GM18520 (cell line): ENCODE measurements around the gene PNPLA3.
A peak's percentile ranks its signal among the peaks of the same experiment; 100 is the strongest.

Experiments
- ATAC-seq: cut with Tn5 transposase; IDR thresholded peaks from one replicate; pipeline ENCODE4 v1.9.1; 2021; ENCODE audit not compliant: unreplicated experiment

The PNPLA3 gene

DNA sequence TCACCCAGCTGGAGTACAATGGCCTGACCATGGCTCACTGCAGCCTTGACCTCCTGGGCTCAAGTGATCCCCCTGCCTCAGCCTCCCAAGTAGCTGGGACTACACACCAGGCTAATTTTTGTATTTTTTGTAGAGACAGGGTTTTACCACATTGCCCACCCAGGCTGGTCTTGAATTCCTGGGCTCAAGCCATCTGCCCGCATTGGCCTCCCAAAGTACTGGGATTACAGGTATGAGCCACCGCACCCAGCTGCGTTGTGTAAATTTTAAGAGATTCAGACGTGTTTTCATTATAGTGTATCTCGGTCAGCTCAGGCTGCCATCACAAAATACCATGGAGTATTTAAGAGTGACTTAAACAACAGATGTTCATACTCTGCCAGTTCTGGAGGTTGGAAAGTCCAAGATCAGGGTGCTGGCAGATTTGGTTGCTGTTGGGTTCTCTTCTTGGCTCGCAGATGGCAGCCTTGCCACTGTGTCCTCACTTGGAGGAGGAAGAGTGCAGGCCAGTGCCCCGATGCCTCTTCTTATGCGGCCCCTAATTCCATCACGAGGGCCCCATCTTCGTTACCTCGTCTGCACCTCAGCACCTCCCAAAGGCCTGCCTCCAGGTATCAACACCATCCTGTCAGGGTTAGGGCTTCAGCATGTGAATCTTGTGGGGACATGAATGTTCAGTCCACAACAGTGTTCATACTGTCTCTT, 67.9 kb downstream of the PNPLA3 start:
- no peak for ATAC-seq

DNA sequence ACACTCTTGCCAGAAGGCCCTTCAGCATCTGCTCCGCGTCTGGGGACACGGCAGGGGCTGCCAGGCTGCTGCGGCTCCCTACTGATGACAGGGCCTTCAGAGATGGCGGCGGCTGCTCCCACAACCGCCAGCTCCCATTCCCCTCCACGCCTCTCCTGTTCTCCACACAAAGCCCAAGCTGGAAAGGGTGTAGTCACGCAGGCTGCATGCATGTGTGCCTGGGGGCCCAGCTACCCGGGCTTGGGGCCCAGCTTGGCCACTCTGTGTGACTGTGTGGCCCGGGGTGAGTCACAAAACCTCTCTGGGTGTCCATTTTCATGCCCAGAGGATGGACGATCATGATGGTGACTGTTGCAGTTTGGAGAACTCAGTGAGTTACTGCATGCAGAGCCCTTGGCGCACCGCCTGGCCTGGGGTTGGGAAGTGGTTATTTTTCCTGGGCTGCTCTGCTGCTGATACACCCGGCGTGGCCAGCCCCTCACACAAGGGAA, 68.8 kb downstream of the PNPLA3 start:
- no peak for ATAC-seq

DNA sequence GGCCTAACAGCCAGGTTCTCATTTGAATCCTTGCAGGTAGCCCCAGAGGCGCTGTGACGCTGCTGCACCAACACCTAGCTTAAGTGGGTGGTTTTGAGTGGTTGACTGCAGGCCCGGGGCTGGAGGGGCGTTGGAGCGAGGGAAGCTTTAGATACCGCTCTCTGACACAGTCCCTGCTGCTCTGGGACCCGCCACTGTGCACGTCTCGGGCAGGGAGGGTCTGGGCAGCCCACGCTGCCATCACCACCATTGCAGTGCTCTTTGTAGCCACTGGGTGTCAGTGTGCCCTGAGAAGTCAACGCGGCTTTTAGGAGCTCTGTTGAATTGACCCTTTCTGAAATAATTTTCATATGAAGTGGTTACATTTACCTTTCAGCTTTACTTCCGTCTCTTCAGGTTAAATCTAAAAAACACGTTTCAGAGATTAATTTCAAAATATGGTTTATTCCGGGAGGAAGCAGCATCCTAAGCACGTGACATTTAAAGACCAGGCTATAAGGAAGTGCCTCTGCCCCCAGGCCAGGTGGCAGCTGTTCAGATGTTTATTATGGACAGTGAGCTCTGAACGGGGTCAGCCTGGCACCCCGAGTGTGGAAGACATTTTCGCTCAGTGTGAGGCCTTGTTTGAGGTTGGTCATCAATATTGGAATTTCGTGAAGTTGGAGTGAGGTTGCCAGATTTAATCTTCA, 69.6 kb downstream of the PNPLA3 start:
- no peak for ATAC-seq

DNA sequence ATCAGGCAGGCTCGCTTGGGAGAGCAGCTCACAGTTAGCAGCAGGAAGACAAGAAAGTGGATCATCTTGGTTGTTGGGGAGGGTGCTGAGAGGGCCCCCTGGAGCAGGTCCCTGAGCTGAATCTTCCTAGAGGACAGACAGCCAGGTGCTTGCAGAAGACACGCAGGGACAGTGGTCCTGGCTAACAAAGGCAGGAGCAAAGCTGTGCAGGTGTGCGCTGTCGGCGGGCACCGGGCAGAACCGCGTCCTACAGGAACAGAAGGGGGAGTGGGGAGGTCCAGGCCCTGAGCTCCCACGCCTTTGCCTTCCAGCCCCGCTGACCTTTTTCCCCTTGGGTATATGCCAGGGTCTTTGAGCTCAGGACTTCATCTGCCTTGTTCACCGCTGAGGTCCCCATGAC, 70.4 kb downstream of the PNPLA3 start:
- ATAC-seq = no peak

DNA sequence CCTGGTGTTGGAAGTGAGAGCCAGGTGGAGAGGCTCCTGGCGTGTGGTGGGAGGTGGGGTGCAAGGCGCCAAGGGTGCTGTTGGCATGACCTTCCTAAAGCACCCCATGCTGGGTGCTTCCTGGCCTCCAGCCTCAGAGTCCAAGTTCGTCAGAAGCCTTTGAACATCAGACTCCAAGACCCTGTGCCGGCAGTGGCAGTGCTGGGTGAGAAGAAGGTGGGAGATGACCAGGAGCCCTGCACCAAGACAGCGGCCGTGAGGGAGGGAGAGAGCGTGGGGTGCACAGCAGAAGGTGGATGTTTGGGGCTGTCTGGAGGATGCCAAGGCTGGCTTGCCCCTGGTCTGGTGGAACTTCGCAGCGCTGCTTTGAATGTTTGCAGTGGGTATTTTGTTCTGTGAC, 70.8 kb downstream of the PNPLA3 start:
- ATAC-seq = no peak

DNA sequence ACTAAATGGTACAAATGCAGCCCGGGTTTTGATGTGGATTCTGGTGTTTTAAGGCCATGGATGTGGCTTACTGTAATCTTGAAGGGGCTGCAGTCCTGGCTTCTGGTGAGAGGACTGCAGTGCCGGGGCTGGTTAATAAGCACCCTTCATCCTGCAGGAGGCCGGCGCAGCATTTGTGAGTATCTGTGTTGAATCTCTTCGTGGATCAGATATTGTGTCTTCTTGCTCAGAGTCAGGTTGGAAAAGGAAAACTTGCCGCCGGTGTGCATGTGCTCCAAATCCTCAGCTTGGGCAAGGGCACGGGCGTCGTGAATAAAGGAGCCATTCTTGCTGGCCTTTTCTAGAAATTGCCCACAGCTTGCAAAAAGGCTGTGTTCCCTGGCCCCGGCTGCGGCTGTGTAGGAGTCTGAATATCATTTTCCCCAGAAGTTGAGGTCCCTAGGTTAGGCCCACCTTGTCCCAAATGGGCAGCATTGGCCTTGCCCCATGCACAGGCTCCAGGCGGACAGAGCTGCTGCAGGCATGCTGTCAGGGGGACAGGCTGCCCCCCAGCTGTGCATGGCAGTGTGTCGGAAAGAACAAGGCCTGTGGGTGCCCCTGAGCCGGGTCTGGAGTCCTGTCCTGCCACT, 71.6 kb downstream of the PNPLA3 start:
- no peak for ATAC-seq

DNA sequence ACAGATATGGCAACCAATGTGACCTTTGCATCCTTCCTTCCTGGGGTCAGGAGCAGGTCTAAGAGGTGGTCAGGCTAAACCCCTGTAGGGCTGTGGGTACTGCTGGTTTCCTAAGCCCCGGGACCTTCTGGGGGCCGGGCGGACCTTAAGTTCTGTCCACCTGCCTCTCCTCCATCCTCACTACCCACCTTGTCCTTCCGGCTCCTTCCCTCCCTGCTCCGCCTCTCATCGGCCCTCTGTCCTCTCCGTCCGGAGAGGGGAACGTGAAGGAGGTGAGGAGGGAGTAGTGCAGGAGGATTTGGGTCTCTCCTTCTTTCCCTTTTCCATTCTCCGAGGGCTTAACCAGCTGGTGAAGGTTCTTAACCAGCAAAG, 72.2 kb downstream of the PNPLA3 start:
- ATAC-seq = peak; percentile 5

DNA sequence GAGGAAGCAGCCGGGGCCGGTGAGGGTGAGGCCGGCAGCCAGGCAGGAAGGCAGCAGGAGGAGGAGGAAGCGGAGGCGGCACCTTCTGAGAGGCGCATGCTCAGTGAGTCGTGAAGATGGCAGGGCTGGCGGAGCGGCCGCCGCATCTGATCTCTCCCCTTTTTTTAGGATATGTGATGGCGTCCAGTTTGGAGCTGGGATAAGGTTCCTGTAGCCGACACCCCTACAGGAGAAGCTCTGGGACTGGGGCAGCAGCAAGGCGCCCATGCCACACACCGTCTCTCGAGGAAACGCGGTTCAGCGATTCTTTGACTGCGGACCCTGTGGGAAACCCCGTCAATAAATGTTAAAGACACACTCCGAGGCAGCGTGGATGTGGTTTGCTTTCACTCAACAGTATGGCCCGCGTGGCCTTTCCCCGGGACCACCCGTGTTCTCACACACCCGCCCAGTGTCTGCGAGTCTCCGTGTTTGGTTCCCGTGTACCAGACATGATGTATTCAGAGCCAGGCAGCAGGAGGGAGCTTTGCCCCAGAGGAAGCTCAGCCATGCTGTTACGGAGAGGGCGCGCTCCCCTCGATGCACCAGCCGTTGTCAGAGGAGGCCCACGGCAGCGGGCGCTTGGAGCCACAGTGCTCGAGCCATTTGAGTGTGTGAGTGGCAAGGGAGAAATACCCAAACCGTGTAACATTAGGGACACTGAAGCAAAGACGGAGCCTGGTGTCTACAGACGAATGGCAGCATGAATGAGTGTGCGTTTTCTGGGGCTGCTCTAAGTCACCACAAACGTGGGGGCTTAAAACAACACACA, 72.8 kb downstream of the PNPLA3 start:
- ATAC-seq = peak; percentile 51

DNA sequence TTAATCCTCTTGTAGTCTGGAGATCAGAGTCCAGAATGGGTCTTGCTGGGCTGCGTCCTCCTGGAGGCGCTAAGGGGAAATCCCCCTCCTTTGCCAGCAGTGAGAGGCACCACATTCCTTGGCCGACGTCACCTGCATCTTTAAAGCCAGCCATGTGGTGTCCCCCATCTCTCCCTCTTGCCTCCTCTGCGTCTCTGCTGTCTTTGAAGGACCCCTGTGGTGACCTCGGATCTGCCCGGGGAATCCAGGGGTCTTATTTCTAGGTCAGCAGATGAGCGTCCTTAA, 73.3 kb downstream of the PNPLA3 start:
- ATAC-seq = no peak
